ENCODE measurements around the gene SUGCT. TPM values are rescaled to one million over a fixed set of nuclear protein-coding genes. Genes with fewer than 3 reads are reported as not detected.
"Not testable (repeated sequence)": the region's sequence is repeated elsewhere in the genome, so short reads cannot be mapped to it uniquely, and the experiment has no call there.

The SUGCT gene
- total RNA-seq, 1 donor from 2014 or later = 11.9 TPM

GRCh38 chr7:40147371-40148246 lies 12.8 kb downstream of the SUGCT start:
- no peak for TF ChIP-seq CTCF (IDR thresholded peaks at IDR 0.05)
- peaks cover 8% of the 10 kb centered on the region for H3K9me3 Mint-ChIP-seq (ENCODE audit: unreplicated experiment)
- H3K36me3 Mint-ChIP-seq (ENCODE audit: unreplicated experiment) = peaks cover 6% of the 10 kb centered on the region
- H3K4me1 Mint-ChIP-seq (ENCODE audit: unreplicated experiment) = no peaks in the 10 kb centered on the region
- no peak overlapping the region for H3K27ac Mint-ChIP-seq (ENCODE audit: unreplicated experiment)
- DNase-seq (ENCODE audit: extremely low spot score, unreplicated experiment) = no peak
- H3K27me3 Mint-ChIP-seq (ENCODE audit: unreplicated experiment) = no peaks in the 10 kb centered on the region
- H3K4me3 Mint-ChIP-seq (ENCODE audit: unreplicated experiment) = no peak overlapping the region

GRCh38 chr7:40148247-40148580 lies 13.4 kb downstream of the SUGCT start:
- H3K4me3 Mint-ChIP-seq (ENCODE audit: unreplicated experiment); H3K9me3 Mint-ChIP-seq (ENCODE audit: unreplicated experiment); DNase-seq (ENCODE audit: extremely low spot score, unreplicated experiment); H3K36me3 Mint-ChIP-seq (ENCODE audit: unreplicated experiment); H3K27ac Mint-ChIP-seq (ENCODE audit: unreplicated experiment); H3K4me1 Mint-ChIP-seq (ENCODE audit: unreplicated experiment); H3K27me3 Mint-ChIP-seq (ENCODE audit: unreplicated experiment): not testable (repeated sequence)

GRCh38 chr7:40148671-40149070 lies 13.9 kb downstream of the SUGCT start:
- TF ChIP-seq CTCF (IDR thresholded peaks at IDR 0.05) = no peak
- no peaks in the 10 kb centered on the region for H3K4me1 Mint-ChIP-seq (ENCODE audit: unreplicated experiment)
- H3K9me3 Mint-ChIP-seq (ENCODE audit: unreplicated experiment) = peaks cover 8% of the 10 kb centered on the region
- H3K27me3 Mint-ChIP-seq (ENCODE audit: unreplicated experiment) = no peaks in the 10 kb centered on the region
- H3K4me3 Mint-ChIP-seq (ENCODE audit: unreplicated experiment) = no peak overlapping the region
- peaks cover 4% of the 10 kb centered on the region for H3K36me3 Mint-ChIP-seq (ENCODE audit: unreplicated experiment)
- no peak for DNase-seq (ENCODE audit: extremely low spot score, unreplicated experiment)
- no peak overlapping the region for H3K27ac Mint-ChIP-seq (ENCODE audit: unreplicated experiment)

- TF ChIP-seq CTCF (IDR thresholded peaks at IDR 0.05) = no peak
- Mint-ChIP-seq H3K36me3 (ENCODE audit: unreplicated experiment) (peaks cover 2% of the 10 kb centered on the region), H3K27me3 (ENCODE audit: unreplicated experiment) (no peaks in the 10 kb centered on the region), H3K9me3 (ENCODE audit: unreplicated experiment) (peaks cover 8% of the 10 kb centered on the region), H3K4me1 (ENCODE audit: unreplicated experiment) (no peaks in the 10 kb centered on the region), H3K27ac (ENCODE audit: unreplicated experiment) (no peak overlapping the region), H3K4me3 (ENCODE audit: unreplicated experiment) (no peak overlapping the region)
- no peak for DNase-seq (ENCODE audit: extremely low spot score, unreplicated experiment)
Measured at GRCh38 chr7:40151504-40151903, 16.7 kb downstream of the SUGCT start.

- TF ChIP-seq CTCF (IDR thresholded peaks at IDR 0.05) = no peak
- Mint-ChIP-seq H3K4me3 (ENCODE audit: unreplicated experiment) (no peak overlapping the region), H3K27me3 (ENCODE audit: unreplicated experiment) (no peaks in the 10 kb centered on the region), H3K4me1 (ENCODE audit: unreplicated experiment) (no peaks in the 10 kb centered on the region), H3K9me3 (ENCODE audit: unreplicated experiment) (no peaks in the 10 kb centered on the region), H3K27ac (ENCODE audit: unreplicated experiment) (no peak overlapping the region), H3K36me3 (ENCODE audit: unreplicated experiment) (peaks cover 2% of the 10 kb centered on the region)
- no peak for DNase-seq (ENCODE audit: extremely low spot score, unreplicated experiment)
Measured at GRCh38 chr7:40156988-40157387, 22.2 kb downstream of the SUGCT start.

Data from osteocyte (in vitro differentiated cells).